GM12891 (cell line): Measurements from ENCODE around the gene ZCWPW1.

Experiments
- POLR2A ChIP-seq: IDR thresholded peaks from 2 replicates; pipeline ENCODE4 v1.6.1; 2011; ENCODE audit warnings: low read depth, low read length, control low read depth
- POLR2AphosphoS5 ChIP-seq: IDR thresholded peaks from 2 replicates; pipeline ENCODE4 v1.6.1; 2011; ENCODE audit warnings: low read depth, low read length, control low read depth

DNA sequence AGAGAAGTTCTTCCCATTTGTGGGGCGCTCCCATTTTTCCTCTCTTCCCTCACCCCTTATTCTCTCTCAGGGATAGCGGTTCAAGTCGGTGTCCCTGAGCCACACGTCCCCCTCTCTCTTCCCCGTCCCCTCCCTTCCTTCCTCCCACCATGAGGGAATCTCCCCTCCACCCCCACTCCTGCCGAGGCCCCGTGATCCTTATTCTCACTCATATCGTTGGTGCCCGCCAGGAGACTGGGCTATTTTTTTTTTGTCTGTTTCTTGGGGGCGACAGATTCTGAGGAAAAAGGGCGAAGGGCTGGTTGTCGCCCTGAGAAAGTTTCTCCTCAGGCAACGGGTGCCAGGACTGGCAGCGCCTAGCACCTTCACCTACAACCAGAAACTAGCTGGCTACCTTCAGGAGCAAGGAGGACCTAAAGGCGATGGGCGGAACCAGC, 723 bp downstream of the ZCWPW1 start:
- TF ChIP-seq POLR2A, result no peak
- no peak for TF ChIP-seq POLR2AphosphoS5
